ENCODE results near the gene TTC21B.

DNA sequence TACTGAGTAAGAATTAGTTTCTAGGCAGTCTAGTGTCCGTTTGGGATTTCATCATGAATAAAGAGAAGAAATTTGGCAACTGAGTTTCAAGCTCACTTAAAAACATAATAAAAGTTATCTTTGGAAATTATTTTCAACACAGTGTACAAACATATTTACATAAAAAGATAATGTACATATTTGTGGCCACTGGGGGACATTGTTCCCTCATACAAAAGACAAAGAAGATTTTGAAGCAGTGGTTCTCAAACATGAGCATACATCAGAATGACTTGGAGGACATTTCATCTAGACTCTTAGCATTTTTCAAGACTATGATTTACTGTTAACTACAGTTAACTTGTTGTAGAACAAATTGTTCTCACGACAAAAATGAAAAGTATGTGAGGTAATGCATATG lies 15.7 kb upstream of the TTC21B start:
- TF ChIP-seq, protein P1, sequence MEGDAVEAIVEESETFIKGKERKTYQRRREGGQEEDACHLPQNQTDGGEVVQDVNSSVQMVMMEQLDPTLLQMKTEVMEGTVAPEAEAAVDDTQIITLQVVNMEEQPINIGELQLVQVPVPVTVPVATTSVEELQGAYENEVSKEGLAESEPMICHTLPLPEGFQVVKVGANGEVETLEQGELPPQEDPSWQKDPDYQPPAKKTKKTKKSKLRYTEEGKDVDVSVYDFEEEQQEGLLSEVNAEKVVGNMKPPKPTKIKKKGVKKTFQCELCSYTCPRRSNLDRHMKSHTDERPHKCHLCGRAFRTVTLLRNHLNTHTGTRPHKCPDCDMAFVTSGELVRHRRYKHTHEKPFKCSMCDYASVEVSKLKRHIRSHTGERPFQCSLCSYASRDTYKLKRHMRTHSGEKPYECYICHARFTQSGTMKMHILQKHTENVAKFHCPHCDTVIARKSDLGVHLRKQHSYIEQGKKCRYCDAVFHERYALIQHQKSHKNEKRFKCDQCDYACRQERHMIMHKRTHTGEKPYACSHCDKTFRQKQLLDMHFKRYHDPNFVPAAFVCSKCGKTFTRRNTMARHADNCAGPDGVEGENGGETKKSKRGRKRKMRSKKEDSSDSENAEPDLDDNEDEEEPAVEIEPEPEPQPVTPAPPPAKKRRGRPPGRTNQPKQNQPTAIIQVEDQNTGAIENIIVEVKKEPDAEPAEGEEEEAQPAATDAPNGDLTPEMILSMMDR (IDR thresholded peaks at IDR 0.05) = no peak
- TF ChIP-seq POLR2A (IDR thresholded peaks at IDR 0.05) = no peak
